Esophagus squamous epithelium (tissue), 5 donors: ENCODE results near the gene KAT2B. TPM values are rescaled to one million over a fixed set of nuclear protein-coding genes. Genes with fewer than 3 reads are reported as not detected.

Experiments
- DNase-seq: peaks from one replicate; lab custom pipeline; 2025; lab: John Stamatoyannopoulos, UW
- H3K27ac ChIP-seq, 4 donors: fragments of 200-600 bp; sonication (generic); one replicate each; pipeline ENCODE4 v1.5.1; 2016 to 2019; ENCODE audit warnings: mild to moderate bottlenecking in 1 of 4
- H3K27me3 ChIP-seq, 4 donors: fragments of 200-600 bp; sonication (generic); 1 replicate in 3 of 4; 2 replicates in 1 of 4; pipeline versions ENCODE4 v1.5.1 to v1.6.0; 2017 to 2021; ENCODE audit warnings: antibody characterized with exemption in 1 of 4
- H3K36me3 ChIP-seq, 3 donors: fragments of 200-600 bp; sonication (generic); one replicate each; pipeline ENCODE4 v1.5.1; 2016 to 2019
- H3K4me1 ChIP-seq, 3 donors: fragments of 200-600 bp; sonication (generic); one replicate each; pipeline ENCODE4 v1.5.1; 2017 to 2019
- H3K4me3 ChIP-seq, 4 donors: fragments of 200-600 bp; sonication (generic); 1 replicate in 3 of 4; 2 replicates in 1 of 4; pipeline ENCODE4 v1.5.1; 2016 to 2019; ENCODE audit warnings: mild to moderate bottlenecking in 2 of 4, moderate library complexity in 1 of 4
- H3K9me3 ChIP-seq, 3 donors: fragments of 200-600 bp; sonication (generic); one replicate each; pipeline ENCODE4 v1.5.1; 2016 to 2019
- POLR2A ChIP-seq, 4 donors: fragments of 450-650 bp; IDR thresholded peaks; one replicate each; pipeline ENCODE4 v1.6.1; 2017; ENCODE audit warnings: antibody characterized with exemption in 4 of 4, mild to moderate bottlenecking in 4 of 4, moderate library complexity in 3 of 4
- WGBS, 2 donors: methylation state at CpG; one replicate each; pipeline ENCODE4 v1.1.5; 2018; 5-methylcytosine and 5-hydroxymethylcytosine counted together
- intact Hi-C: fragments of 100-400 bp; cut with DNase I; formaldehyde crosslinking; loops from one replicate; pipeline ENCODE4 v1.15.0; 2022
- total RNA-seq, 4 donors: library from RNA; depleted of rRNA; stranded (reverse); fragments of >200 nt; gene quantifications; one replicate each; pipeline ENCODE4 v1.1.0, GENCODE V29; 2016
- TF ChIP-seq, protein P1 (sequence below), 6 experiments: fragments of 450-650 bp in 4 of 6; fragments of 200-600 bp in 2 of 6; sonication (generic) in 2 of 6; IDR thresholded peaks; one replicate each; pipeline ENCODE4 v1.5.1; 2016 to 2019; ENCODE audit warnings: antibody characterized with exemption in 6 of 6, mild to moderate bottlenecking in 4 of 6, moderate library complexity in 4 of 6
- donor health status: DM: yes; HTN: yes; CAD: no.

Gene KAT2B
- total RNA-seq, 4 donors from 2014 or later = 20.0 to 27.1 (median 23.8) TPM

GRCh38 chr3:20125897-20126296 lies 85.7 kb downstream of the KAT2B start:
- DNase-seq = no peak
- 78 to 82% methylated on average over 10 of the region's 10 CpGs for WGBS, 2 donors

DNA sequence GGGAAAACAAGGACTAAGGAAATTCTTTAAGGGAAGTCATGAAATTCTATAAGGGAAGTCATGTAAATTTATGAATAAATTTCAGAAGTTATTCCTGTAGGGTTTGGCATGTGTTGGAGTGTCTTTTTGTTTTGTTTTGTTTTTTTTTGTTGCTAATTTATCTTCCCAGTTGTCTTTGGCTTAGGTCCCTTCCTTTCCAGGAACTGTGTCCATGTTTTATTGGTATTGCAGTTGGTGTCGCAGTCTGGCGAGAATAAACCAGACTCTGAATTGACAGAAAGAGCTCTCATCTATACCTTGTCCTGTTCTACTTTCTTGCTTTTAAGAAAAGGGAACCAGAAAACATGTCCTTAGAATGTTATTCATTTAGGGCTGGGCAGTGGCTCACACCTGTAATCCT lies 88.1 kb downstream of the KAT2B start:
- no peak overlapping the region for H3K4me3 ChIP-seq
- TF ChIP-seq, protein P1, sequence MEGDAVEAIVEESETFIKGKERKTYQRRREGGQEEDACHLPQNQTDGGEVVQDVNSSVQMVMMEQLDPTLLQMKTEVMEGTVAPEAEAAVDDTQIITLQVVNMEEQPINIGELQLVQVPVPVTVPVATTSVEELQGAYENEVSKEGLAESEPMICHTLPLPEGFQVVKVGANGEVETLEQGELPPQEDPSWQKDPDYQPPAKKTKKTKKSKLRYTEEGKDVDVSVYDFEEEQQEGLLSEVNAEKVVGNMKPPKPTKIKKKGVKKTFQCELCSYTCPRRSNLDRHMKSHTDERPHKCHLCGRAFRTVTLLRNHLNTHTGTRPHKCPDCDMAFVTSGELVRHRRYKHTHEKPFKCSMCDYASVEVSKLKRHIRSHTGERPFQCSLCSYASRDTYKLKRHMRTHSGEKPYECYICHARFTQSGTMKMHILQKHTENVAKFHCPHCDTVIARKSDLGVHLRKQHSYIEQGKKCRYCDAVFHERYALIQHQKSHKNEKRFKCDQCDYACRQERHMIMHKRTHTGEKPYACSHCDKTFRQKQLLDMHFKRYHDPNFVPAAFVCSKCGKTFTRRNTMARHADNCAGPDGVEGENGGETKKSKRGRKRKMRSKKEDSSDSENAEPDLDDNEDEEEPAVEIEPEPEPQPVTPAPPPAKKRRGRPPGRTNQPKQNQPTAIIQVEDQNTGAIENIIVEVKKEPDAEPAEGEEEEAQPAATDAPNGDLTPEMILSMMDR (IDR thresholded peaks at IDR 0.05) = no peak
- H3K27ac ChIP-seq = no peak overlapping the region
- H3K36me3 ChIP-seq = peaks cover 3 to 84% (median 13%) of the 10 kb centered on the region in 3 donors
- H3K27me3 ChIP-seq = no peaks in the 10 kb centered on the region
- no peaks in the 10 kb centered on the region for H3K4me1 ChIP-seq
- no peak for DNase-seq
- WGBS, 2 donors = 69 to 84% methylated on average over 2 of the region's 2 CpGs
- no peaks in the 10 kb centered on the region for H3K9me3 ChIP-seq
- intact Hi-C loops = no loop called here

More at GRCh38 chr3:20125897-20126296, 85.7 kb downstream of the KAT2B start:
- intact Hi-C loops = no loop called here
- Histone ChIP-seq H3K4me1 (no peaks in the 10 kb centered on the region), H3K27ac (no peak overlapping the region), H3K9me3 (no peaks in the 10 kb centered on the region), H3K4me3 (no peak overlapping the region), H3K36me3 (peaks cover 8 to 87% (median 13%) of the 10 kb centered on the region in 3 donors), H3K27me3 (no peaks in the 10 kb centered on the region)
- no peak for TF ChIP-seq POLR2A (IDR thresholded peaks at IDR 0.05)
- TF ChIP-seq, protein P1 (IDR thresholded peaks at IDR 0.05) = no peak

DNA sequence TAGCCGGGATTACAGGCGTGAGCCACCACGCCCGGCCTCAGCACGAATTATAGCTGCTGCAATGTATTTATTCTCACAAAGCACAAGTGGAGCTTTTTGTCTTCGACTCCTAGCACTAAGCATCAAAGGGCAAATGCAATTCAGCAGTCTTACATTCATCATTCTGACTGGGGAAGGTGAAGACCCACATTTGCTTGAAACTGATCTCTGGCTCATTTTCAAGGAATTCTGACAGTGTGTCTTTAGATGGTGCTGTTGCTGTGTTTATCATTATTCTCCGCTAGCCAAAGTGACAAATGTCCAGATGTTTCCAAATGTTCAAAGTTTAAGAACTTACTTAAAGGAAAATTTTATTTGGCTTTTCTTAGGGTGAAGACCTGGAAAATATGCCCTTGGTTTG lies 89.9 kb downstream of the KAT2B start:
- H3K27ac ChIP-seq = no peak overlapping the region
- no peak overlapping the region for H3K4me3 ChIP-seq
- 61 to 84% methylated on average over 3 to 7 of the region's 7 CpGs for WGBS, 2 donors
- no peaks in the 10 kb centered on the region for H3K27me3 ChIP-seq
- DNase-seq = no peak
- H3K4me1 ChIP-seq = no peaks in the 10 kb centered on the region
- TF ChIP-seq, protein P1 (IDR thresholded peaks at IDR 0.05) = no peak
- no peak for TF ChIP-seq POLR2A (IDR thresholded peaks at IDR 0.05)
- H3K36me3 ChIP-seq = peaks cover 0 to 80% (median 6%) of the 10 kb centered on the region in 3 donors
- H3K9me3 ChIP-seq = no peaks in the 10 kb centered on the region
- intact Hi-C loops = no loop called here

GRCh38 chr3:20136231-20136630 lies 96.0 kb downstream of the KAT2B start:
- TF ChIP-seq, protein P1 (IDR thresholded peaks at IDR 0.05) = no peak
- no peak for TF ChIP-seq POLR2A (IDR thresholded peaks at IDR 0.05)
- Histone ChIP-seq H3K9me3 (no peaks in the 10 kb centered on the region), H3K4me1 (peaks cover 0 to 5% (median 0%) of the 10 kb centered on the region in 3 donors), H3K4me3 (no peak overlapping the region), H3K27me3 (no peaks in the 10 kb centered on the region), H3K36me3 (peaks cover 0 to 71% (median 0%) of the 10 kb centered on the region in 3 donors), H3K27ac (no peak overlapping the region)
- DNase-seq = no peak
- WGBS, 2 donors = 76 to 89% methylated on average over 1 of the region's 1 CpG
- intact Hi-C loops = no loop called here

- Histone ChIP-seq H3K27me3 (no peaks in the 10 kb centered on the region), H3K36me3 (peaks cover 0 to 68% (median 0%) of the 10 kb centered on the region in 3 donors), H3K9me3 (no peaks in the 10 kb centered on the region), H3K4me1 (peaks cover 0 to 15% (median 0%) of the 10 kb centered on the region in 3 donors), H3K27ac (no peak overlapping the region), H3K4me3 (no peak overlapping the region)
- 89 to 96% methylated on average over 3 to 4 of the region's 4 CpGs for WGBS, 2 donors
- no peak for DNase-seq
- intact Hi-C loops = no loop called here
- no peak for TF ChIP-seq POLR2A (IDR thresholded peaks at IDR 0.05)
- TF ChIP-seq, protein P1 (IDR thresholded peaks at IDR 0.05) = no peak
Measured at GRCh38 chr3:20137647-20138046, 97.4 kb downstream of the KAT2B start.
